Tibial artery (tissue), 4 donors: ENCODE results near the gene KCTD3.

Experiments used
- DNase-seq, 2 donors: peaks; one replicate each; pipeline ENCODE4 v3.0.0-alpha.2; 2019
- H3K27ac ChIP-seq, 2 donors: fragments of 200-600 bp; sonication (generic) in 1 of 2; 1 replicate in 1 of 2; 2 replicates in 1 of 2; pipeline ENCODE4 v1.5.1; 2018 to 2019; ENCODE audit warnings: mild to moderate bottlenecking in 1 of 2
- H3K27me3 ChIP-seq, 2 donors: fragments of 200-600 bp; sonication (generic) in 1 of 2; one replicate each; pipeline versions ENCODE4 v1.5.1 to v1.6.0; 2016 to 2019
- H3K36me3 ChIP-seq, 3 donors: fragments of 200-600 bp; sonication (generic) in 2 of 3; one replicate each; pipeline ENCODE4 v1.5.1; 2016 to 2019; ENCODE audit warnings: mild to moderate bottlenecking in 2 of 3
- H3K4me1 ChIP-seq, 4 donors: fragments of 200-600 bp; sonication (generic) in 2 of 4; 1 replicate in 3 of 4; 2 replicates in 1 of 4; pipeline ENCODE4 v1.5.1; 2016 to 2019
- H3K4me3 ChIP-seq, 2 donors: fragments of 200-600 bp; sonication (generic) in 1 of 2; 1 replicate in 1 of 2; 2 replicates in 1 of 2; pipeline ENCODE4 v1.5.1; 2018 to 2019; ENCODE audit warnings: mild to moderate bottlenecking in 2 of 2
- H3K9me3 ChIP-seq, 3 donors: fragments of 200-600 bp; sonication (generic) in 1 of 3; one replicate each; pipeline ENCODE4 v1.5.1; 2016 to 2019
- CTCF ChIP-seq, 2 experiments: fragments of 200-600 bp in 1 of 2; fragments of 450-650 bp in 1 of 2; IDR thresholded peaks; one replicate each; pipeline ENCODE4 v1.5.1; 2017 to 2019; ENCODE audit warnings: antibody characterized with exemption in 2 of 2, mild to moderate bottlenecking in 1 of 2, moderate library complexity in 1 of 2
- intact Hi-C: fragments of 100-400 bp; cut with DNase I; formaldehyde crosslinking; loops from one replicate; pipeline ENCODE4 v1.15.0; 2023; ENCODE audit warnings: low total_unique reads

The KCTD3 gene

GRCh38 chr1:215544566-215544965, 22.5 kb upstream of the KCTD3 start:
- Histone ChIP-seq H3K27ac (no peak overlapping the region), H3K27me3 (no peaks in the 10 kb centered on the region), H3K4me1 (peaks cover 0 to 4% (median 0%) of the 10 kb centered on the region in 4 donors), H3K9me3 (peaks cover 0 to 14% (median 5%) of the 10 kb centered on the region in 3 donors), H3K4me3 (no peak overlapping the region), H3K36me3 (no peaks in the 10 kb centered on the region)
- TF ChIP-seq CTCF (IDR thresholded peaks at IDR 0.05), result no peak
- intact Hi-C loops, result no loop called here
- no peak for DNase-seq

- no peaks in the 10 kb centered on the region for H3K36me3 ChIP-seq
- H3K9me3 ChIP-seq, result peaks cover 0 to 14% (median 5%) of the 10 kb centered on the region in 3 donors
- peaks cover 0 to 3% (median 0%) of the 10 kb centered on the region in 4 donors for H3K4me1 ChIP-seq
- no peak overlapping the region for H3K4me3 ChIP-seq
- intact Hi-C loops, result no loop called here
- H3K27me3 ChIP-seq, result no peaks in the 10 kb centered on the region
- no peak overlapping the region for H3K27ac ChIP-seq
- TF ChIP-seq CTCF (IDR thresholded peaks at IDR 0.05), result no peak
- DNase-seq, result no peak
Measured at GRCh38 chr1:215545096-215545495, 22.0 kb upstream of the KCTD3 start.

GRCh38 chr1:215547011-215547410, 20.1 kb upstream of the KCTD3 start:
- Histone ChIP-seq H3K9me3 (peaks cover 0 to 14% (median 7%) of the 10 kb centered on the region in 3 donors), H3K4me3 (no peak overlapping the region), H3K27me3 (no peaks in the 10 kb centered on the region), H3K4me1 (no peaks in the 10 kb centered on the region), H3K27ac (no peak overlapping the region), H3K36me3 (no peaks in the 10 kb centered on the region)
- intact Hi-C loops, result no loop called here
- no peak for DNase-seq
- no peak for TF ChIP-seq CTCF (IDR thresholded peaks at IDR 0.05)

GRCh38 chr1:215551806-215552205, 15.3 kb upstream of the KCTD3 start:
- H3K27ac ChIP-seq, result no peak overlapping the region
- H3K4me3 ChIP-seq, result no peak overlapping the region
- no peak for TF ChIP-seq CTCF (IDR thresholded peaks at IDR 0.05)
- intact Hi-C loops, result no loop called here
- H3K9me3 ChIP-seq, result peaks cover 0 to 15% (median 5%) of the 10 kb centered on the region in 3 donors
- peaks cover 0 to 1% of the 10 kb centered on the region in 2 donors for H3K27me3 ChIP-seq
- DNase-seq, result no peak
- no peaks in the 10 kb centered on the region for H3K4me1 ChIP-seq
- H3K36me3 ChIP-seq, result no peaks in the 10 kb centered on the region

GRCh38 chr1:215554865-215555264, 12.2 kb upstream of the KCTD3 start:
- peaks cover 0 to 15% (median 5%) of the 10 kb centered on the region in 3 donors for H3K9me3 ChIP-seq
- H3K4me3 ChIP-seq, result no peak overlapping the region
- intact Hi-C loops, result no loop called here
- TF ChIP-seq CTCF (IDR thresholded peaks at IDR 0.05), result no peak
- no peaks in the 10 kb centered on the region for H3K36me3 ChIP-seq
- H3K4me1 ChIP-seq, result no peaks in the 10 kb centered on the region
- peaks cover 0 to 3% of the 10 kb centered on the region in 2 donors for H3K27me3 ChIP-seq
- DNase-seq, result no peak
- H3K27ac ChIP-seq, result no peak overlapping the region

GRCh38 chr1:215555531-215555930, 11.6 kb upstream of the KCTD3 start:
- Histone ChIP-seq H3K4me1 (no peaks in the 10 kb centered on the region), H3K27ac (no peak overlapping the region), H3K4me3 (no peak overlapping the region), H3K9me3 (peaks cover 0 to 15% (median 5%) of the 10 kb centered on the region in 3 donors), H3K36me3 (no peaks in the 10 kb centered on the region), H3K27me3 (peaks cover 0 to 3% of the 10 kb centered on the region in 2 donors)
- TF ChIP-seq CTCF (IDR thresholded peaks at IDR 0.05), result no peak
- DNase-seq, result no peak
- intact Hi-C loops, result no loop called here
